ENCODE data around the gene LRRC2. TPM values are rescaled to one million over a fixed set of nuclear protein-coding genes. Genes with fewer than 3 reads are reported as not detected.
A peak's percentile ranks its signal among the peaks of the same experiment; 100 is the strongest.

The LRRC2 gene
- total and polyA plus RNA-seq, 8 donors = 0.46 to 2.2 (median 1.0) TPM

DNA sequence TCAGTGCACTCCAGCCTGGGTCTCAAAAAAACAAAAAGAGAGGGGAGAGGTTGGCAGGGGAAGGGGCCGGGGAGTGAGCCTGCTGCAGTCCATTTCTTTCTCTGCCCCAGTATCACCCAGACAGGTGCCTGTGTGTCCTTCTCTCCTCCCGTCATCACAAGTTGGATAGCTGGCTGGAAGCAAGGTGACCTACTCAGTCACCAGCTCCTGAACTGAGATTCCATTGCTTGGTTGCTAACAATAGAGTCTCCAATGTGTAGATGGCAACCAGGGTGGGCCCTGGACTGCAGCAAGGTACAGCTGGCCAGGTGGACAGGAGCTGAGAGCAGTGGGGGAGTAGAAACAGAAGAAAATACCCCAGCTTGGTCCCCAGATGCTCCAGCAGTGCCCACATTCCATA, 4.6 kb downstream of the LRRC2 start:
- TF ChIP-seq, protein P1, sequence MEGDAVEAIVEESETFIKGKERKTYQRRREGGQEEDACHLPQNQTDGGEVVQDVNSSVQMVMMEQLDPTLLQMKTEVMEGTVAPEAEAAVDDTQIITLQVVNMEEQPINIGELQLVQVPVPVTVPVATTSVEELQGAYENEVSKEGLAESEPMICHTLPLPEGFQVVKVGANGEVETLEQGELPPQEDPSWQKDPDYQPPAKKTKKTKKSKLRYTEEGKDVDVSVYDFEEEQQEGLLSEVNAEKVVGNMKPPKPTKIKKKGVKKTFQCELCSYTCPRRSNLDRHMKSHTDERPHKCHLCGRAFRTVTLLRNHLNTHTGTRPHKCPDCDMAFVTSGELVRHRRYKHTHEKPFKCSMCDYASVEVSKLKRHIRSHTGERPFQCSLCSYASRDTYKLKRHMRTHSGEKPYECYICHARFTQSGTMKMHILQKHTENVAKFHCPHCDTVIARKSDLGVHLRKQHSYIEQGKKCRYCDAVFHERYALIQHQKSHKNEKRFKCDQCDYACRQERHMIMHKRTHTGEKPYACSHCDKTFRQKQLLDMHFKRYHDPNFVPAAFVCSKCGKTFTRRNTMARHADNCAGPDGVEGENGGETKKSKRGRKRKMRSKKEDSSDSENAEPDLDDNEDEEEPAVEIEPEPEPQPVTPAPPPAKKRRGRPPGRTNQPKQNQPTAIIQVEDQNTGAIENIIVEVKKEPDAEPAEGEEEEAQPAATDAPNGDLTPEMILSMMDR (IDR thresholded peaks at IDR 0.05) = no peak
- intact Hi-C loops (cut with DNase I) = no loop called here
- H3K36me3 ChIP-seq = no peaks in the 10 kb centered on the region
- no peaks in the 10 kb centered on the region for H3K9me3 ChIP-seq
- ATAC-seq (no peak), DNase-seq (no peak), FAIRE-seq (no peak)
- 93 to 96% methylated on average over 2 of the region's 2 CpGs for WGBS, 2 donors
- H3K27ac ChIP-seq = no peak overlapping the region
- H3K4me1 ChIP-seq = peaks cover 0 to 4% (median 0%) of the 10 kb centered on the region in 3 donors
- H3K27me3 ChIP-seq = no peaks in the 10 kb centered on the region
- H3K4me3 ChIP-seq = no peak overlapping the region

GRCh38 chr3:46559091-46559704, 6.9 kb downstream of the LRRC2 start:
- Histone ChIP-seq H3K4me1 (peaks cover 0 to 4% (median 0%) of the 10 kb centered on the region in 3 donors), H3K4me3 (peak overlapping the region in 2 of 4 donors; percentile 37 to 52), H3K27me3 (no peaks in the 10 kb centered on the region), H3K36me3 (no peaks in the 10 kb centered on the region), H3K9me3 (no peaks in the 10 kb centered on the region), H3K27ac (peak overlapping the region in 1 of 4 donors; percentile 71)
- peak in 2 of 4 donors; percentile 16 to 33 for ATAC-seq
- intact Hi-C loops (cut with DNase I) = no loop called here
- TF ChIP-seq, protein P1 (IDR thresholded peaks at IDR 0.05) = no peak
- 34 to 35% methylated on average over 4 of the region's 4 CpGs for whole genome bisulfite sequencing, 2 donors
- no peak for DNase-seq
- FAIRE-seq = no peak

DNA sequence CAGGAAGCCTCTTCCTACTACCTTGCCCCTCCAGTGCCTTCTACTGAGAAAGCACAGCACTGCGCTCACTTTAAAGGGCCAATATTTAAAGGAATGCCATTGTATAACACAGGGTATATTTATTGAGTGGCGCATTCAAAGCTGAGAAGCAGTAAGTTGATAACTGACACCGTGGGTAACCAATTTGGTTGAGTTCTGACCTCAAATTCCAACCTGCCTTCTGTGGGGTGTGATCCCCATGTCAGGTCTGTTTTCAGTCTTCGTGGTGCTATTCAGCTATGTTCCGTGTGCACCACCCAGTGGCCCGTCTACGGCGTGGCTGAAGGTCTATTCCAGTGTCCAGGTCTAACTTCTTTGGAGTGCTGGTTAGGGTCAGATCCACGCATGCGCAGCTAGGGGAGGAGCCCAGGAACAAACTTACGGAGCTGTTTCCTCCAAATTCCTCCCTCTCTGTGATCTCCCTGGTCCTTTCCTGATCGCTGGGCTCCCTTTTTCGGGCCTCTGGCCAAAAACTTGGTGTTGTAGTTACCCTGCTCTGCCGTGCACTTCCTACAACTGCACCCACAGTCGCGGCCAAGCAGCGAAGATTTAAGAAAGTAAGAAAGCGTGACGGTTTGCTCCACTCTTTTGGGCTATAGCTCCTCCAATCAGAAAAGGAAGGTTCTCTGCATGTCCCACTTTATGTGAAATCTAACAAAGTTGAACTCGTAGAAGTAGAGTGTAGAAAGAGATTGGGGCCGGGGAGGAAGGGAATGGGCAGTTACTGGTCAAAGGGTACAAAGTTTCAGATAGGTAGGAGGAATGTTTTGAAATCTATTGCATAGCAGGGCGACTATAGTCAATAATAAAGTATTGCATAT, 7.7 kb downstream of the LRRC2 start:
- H3K36me3 ChIP-seq = no peaks in the 10 kb centered on the region
- peak; percentile 89 to 99 (median 92) for DNase-seq
- peak overlapping the region in 3 of 4 donors; percentile 14 to 52 (median 37) for H3K4me3 ChIP-seq
- ATAC-seq = peak; percentile 99 to 100 (median 99)
- intact Hi-C loops (cut with DNase I) = no loop called here
- FAIRE-seq = no peak
- no peaks in the 10 kb centered on the region for H3K27me3 ChIP-seq
- H3K9me3 ChIP-seq = no peaks in the 10 kb centered on the region
- TF ChIP-seq, protein P1 (IDR thresholded peaks at IDR 0.05) = peak; percentile 32 to 47 (median 34)
- WGBS, 2 donors = 8 to 21% methylated on average over 22 of the region's 22 CpGs
- H3K27ac ChIP-seq = peak overlapping the region; percentile 11 to 71 (median 49)
- H3K4me1 ChIP-seq = peaks cover 0 to 4% (median 0%) of the 10 kb centered on the region in 3 donors

DNA sequence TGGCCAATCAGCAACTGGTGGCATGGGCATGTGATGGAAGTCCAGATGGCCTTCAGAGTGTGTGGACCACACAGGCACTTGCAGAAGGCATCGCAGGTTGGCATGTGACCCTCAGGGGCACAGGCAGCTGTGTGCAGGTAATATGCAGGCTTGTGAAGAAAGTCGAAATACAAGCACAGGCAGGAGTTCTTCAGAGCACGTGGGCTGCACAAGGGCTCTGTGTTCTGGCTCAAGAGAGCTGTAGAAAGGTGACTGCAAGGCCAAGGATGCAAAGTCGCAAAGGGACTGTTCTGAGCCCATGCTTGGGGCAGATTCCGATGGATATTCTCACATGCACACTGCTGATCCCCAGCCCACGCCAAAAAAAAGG, 8.3 kb downstream of the LRRC2 start:
- Histone ChIP-seq H3K36me3 (no peaks in the 10 kb centered on the region), H3K9me3 (no peaks in the 10 kb centered on the region), H3K27me3 (no peaks in the 10 kb centered on the region), H3K4me1 (peaks cover 0 to 4% (median 0%) of the 10 kb centered on the region in 3 donors), H3K27ac (peak overlapping the region in 2 of 4 donors; percentile 36 to 62), H3K4me3 (no peak overlapping the region)
- TF ChIP-seq, protein P1 (IDR thresholded peaks at IDR 0.05) = no peak
- intact Hi-C loops (cut with DNase I) = no loop called here
- FAIRE-seq (no peak), DNase-seq (no peak), ATAC-seq (no peak)
- WGBS, 2 donors = 49 to 61% methylated on average over 6 of the region's 6 CpGs
